ENCODE results near the gene TMEM266.

Gene TMEM266

DNA sequence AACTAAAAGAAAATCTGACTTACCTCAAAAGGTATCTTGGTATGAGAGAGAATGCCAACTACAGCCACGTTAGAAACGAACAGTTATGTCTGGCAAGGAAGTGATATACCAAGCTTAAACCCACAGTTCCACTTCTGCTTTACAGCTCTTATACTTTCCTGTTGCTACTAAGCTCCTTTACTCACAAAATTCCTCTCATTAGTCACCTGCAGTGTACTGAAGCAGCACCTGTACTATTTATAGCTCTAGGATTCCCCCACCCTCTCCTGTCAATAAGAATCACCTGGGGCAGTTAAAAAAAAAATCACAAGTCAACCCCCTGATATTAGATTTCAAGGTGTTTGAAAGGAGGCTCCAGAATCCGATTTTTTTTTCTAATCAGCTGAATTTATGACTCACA lies 2.9 kb upstream of the TMEM266 start:
- no peak overlapping the region for H3K27ac ChIP-seq (ENCODE audit: low read length)
- peaks cover 13 to 22% of the 10 kb centered on the region in 2 donors for H3K4me1 ChIP-seq (ENCODE audit: control insufficient read depth in 1 of 2, insufficient read depth in 2 of 2, low read length in 2 of 2)
- H3K4me3 ChIP-seq (ENCODE audit: low read depth in 1 of 2, low read length in 2 of 2): peak overlapping the region in 1 of 2 donors; percentile 23
- H3K9me3 ChIP-seq (ENCODE audit: control insufficient read depth in 1 of 2, low read length in 2 of 2): no peaks in the 10 kb centered on the region
- H3K36me3 ChIP-seq (ENCODE audit: control insufficient read depth in 1 of 2, insufficient read depth in 2 of 2, low read length in 2 of 2): no peaks in the 10 kb centered on the region
- H3K27me3 ChIP-seq (ENCODE audit: low read depth, low read length): peaks cover 14% of the 10 kb centered on the region

DNA sequence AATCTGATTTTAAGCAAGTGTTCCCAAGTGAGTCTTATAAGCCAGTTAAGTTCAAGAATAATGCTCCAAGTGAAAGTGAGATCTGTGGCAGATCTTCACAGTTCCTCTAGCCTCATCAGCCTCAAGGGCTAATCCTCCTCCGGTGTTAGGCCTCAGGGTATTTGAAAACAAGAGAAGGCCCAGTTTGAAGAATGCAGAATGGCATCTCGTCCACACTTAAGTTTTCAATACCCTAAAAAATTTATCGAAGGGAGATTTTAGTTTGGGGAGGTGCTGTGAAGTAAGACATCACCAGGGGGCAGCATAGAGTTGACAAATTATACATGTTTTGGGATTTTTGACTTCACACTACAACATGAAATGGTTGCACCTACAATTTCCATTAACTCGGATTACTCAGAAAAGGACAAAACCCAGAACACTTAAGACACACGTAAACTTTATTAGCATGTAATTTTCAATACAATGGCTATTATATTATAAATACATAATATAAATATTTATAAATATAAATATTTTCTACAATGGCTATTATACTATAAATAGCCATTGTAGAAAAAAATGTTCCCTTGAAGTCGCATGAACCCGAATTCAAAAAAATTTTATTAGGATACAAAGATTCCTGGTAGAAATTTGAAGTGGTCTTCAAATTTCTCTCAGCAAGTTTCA lies 2.3 kb upstream of the TMEM266 start:
- Histone ChIP-seq H3K27ac (ENCODE audit: low read length) (no peak overlapping the region), H3K4me3 (ENCODE audit: low read depth in 1 of 2, low read length in 2 of 2) (peak overlapping the region in 1 of 2 donors; percentile 23), H3K9me3 (ENCODE audit: control insufficient read depth in 1 of 2, low read length in 2 of 2) (no peaks in the 10 kb centered on the region), H3K4me1 (ENCODE audit: control insufficient read depth in 1 of 2, insufficient read depth in 2 of 2, low read length in 2 of 2) (peaks cover 13 to 22% of the 10 kb centered on the region in 2 donors), H3K36me3 (ENCODE audit: control insufficient read depth in 1 of 2, insufficient read depth in 2 of 2, low read length in 2 of 2) (no peaks in the 10 kb centered on the region), H3K27me3 (ENCODE audit: low read depth, low read length) (peaks cover 14% of the 10 kb centered on the region)

DNA sequence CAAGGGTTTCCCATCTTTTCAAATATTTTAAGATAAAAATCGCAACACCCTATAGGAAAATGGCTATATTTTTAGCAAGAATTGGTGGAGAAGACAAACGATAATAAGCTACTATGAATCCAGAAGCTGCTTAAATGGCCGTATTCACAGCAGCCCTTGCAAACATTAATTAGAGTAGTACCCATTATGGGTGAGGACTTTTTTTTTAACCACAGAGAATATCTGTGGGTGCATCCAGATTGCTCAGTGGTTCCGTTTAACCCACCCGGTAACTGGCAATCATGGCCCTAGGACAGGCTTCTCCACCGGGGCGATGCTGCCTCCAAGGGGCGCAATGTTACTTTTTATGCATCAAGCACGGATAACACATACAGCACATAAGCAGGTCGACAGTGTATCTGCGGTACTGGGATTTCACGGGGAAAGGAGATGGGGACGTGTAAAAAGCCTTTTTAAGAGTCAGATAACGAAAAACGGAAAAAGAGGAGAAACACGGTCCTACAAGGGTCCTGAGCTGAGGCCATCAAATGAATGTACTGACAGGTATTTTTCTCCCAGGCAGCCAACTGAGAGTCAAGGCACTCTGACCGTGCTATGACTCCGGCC lies 968 bp upstream of the TMEM266 start:
- Histone ChIP-seq H3K4me1 (ENCODE audit: control insufficient read depth in 1 of 2, insufficient read depth in 2 of 2, low read length in 2 of 2) (peaks cover 13 to 22% of the 10 kb centered on the region in 2 donors), H3K27me3 (ENCODE audit: low read depth, low read length) (peaks cover 14% of the 10 kb centered on the region), H3K9me3 (ENCODE audit: control insufficient read depth in 1 of 2, low read length in 2 of 2) (no peaks in the 10 kb centered on the region), H3K4me3 (ENCODE audit: low read depth in 1 of 2, low read length in 2 of 2) (peak overlapping the region; percentile 61 to 69), H3K27ac (ENCODE audit: low read length) (no peak overlapping the region), H3K36me3 (ENCODE audit: control insufficient read depth in 1 of 2, insufficient read depth in 2 of 2, low read length in 2 of 2) (no peaks in the 10 kb centered on the region)

DNA sequence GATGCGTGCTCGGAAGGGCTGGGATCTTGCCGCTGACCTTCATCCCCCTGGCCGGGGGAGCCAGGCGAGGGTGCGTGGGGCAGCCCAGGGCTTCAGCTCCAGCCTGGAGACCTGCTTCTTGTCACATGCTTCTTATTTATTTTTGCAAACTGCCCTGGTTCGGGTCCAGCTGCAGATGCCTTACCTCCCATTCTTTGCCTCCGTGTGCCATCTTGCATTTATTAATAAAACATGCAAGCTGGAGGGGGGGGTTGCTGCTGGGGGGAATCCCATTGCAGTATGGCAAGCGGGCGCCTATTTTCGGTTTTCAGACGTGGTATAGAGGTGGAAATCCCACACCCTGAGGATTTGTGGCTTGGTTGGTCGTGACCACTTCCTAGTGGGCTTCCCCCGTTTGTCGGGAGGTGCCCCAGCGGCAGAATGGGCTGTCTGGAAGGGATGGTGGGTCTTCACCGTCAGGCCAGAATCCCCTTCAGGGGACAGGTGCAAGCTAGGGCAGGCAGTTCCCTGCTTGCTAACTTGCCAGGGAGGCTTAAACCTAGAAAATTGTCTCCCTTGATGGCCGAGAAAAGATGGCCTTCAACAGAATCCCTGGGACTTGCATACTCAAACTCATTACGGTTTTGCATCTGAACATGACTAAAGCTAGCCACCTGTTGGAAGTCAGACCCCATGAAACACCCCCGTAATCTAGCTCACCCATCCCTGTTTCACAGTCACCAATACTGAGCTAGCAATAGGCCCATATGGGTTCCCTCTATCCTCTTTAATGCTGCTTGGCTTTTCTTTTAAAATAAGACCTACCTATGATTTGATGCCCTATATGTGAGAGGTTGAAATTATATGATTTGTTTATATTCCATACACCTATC lies 569 bp downstream of the TMEM266 start:
- Histone ChIP-seq H3K36me3 (ENCODE audit: control insufficient read depth in 1 of 2, insufficient read depth in 2 of 2, low read length in 2 of 2) (no peaks in the 10 kb centered on the region), H3K4me3 (ENCODE audit: low read depth in 1 of 2, low read length in 2 of 2) (peak overlapping the region; percentile 51 to 75), H3K9me3 (ENCODE audit: control insufficient read depth in 1 of 2, low read length in 2 of 2) (no peaks in the 10 kb centered on the region), H3K27me3 (ENCODE audit: low read depth, low read length) (peaks cover 14% of the 10 kb centered on the region), H3K4me1 (ENCODE audit: control insufficient read depth in 1 of 2, insufficient read depth in 2 of 2, low read length in 2 of 2) (peaks cover 13 to 22% of the 10 kb centered on the region in 2 donors), H3K27ac (ENCODE audit: low read length) (no peak overlapping the region)

DNA sequence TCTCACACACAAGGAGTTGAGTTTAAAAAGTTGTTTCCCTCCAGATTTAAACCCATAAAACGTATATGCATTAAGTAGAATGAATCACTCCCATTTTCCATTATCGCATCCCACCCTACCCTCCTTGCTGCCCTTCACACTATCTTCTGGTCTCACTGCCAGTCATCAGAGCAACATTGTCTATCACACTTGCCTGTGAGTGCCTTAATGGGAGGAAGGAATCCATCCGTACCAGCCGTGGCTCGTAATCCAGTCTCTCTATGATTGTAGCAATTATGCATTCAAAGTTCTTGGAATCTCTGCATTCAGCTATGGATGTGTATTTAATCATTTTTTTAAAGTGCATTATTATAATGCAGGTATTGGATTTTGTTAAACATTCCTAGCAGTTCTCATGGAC lies 1.9 kb downstream of the TMEM266 start:
- Histone ChIP-seq H3K27me3 (ENCODE audit: low read depth, low read length) (peaks cover 14% of the 10 kb centered on the region), H3K4me3 (ENCODE audit: low read depth in 1 of 2, low read length in 2 of 2) (no peak overlapping the region), H3K27ac (ENCODE audit: low read length) (no peak overlapping the region), H3K4me1 (ENCODE audit: control insufficient read depth in 1 of 2, insufficient read depth in 2 of 2, low read length in 2 of 2) (peaks cover 11 to 21% of the 10 kb centered on the region in 2 donors), H3K36me3 (ENCODE audit: control insufficient read depth in 1 of 2, insufficient read depth in 2 of 2, low read length in 2 of 2) (no peaks in the 10 kb centered on the region), H3K9me3 (ENCODE audit: control insufficient read depth in 1 of 2, low read length in 2 of 2) (no peaks in the 10 kb centered on the region)

DNA sequence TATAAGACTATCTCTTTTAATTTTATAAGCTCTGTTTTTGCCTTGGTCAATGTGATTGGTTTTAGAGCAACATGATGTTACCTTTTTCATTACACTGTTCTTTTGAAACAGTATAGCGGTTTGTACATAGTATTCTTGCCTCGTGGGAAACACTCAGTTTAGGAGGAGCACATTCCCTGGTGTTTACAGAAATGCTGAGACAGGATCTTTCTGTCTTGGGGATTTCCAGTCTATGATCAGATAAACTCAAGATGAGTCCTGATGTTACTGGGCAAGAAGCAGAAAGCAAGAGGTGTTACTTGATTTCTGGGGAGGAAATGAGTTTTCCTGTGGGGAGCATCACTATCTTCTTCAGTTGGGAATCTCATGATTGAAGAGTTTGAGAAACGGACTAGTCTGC lies 2.5 kb downstream of the TMEM266 start:
- Histone ChIP-seq H3K27ac (ENCODE audit: low read length) (no peak overlapping the region), H3K4me1 (ENCODE audit: control insufficient read depth in 1 of 2, insufficient read depth in 2 of 2, low read length in 2 of 2) (peaks cover 5 to 15% of the 10 kb centered on the region in 2 donors), H3K4me3 (ENCODE audit: low read depth in 1 of 2, low read length in 2 of 2) (no peak overlapping the region), H3K36me3 (ENCODE audit: control insufficient read depth in 1 of 2, insufficient read depth in 2 of 2, low read length in 2 of 2) (no peaks in the 10 kb centered on the region), H3K9me3 (ENCODE audit: control insufficient read depth in 1 of 2, low read length in 2 of 2) (no peaks in the 10 kb centered on the region), H3K27me3 (ENCODE audit: low read depth, low read length) (peaks cover 14% of the 10 kb centered on the region)

DNA sequence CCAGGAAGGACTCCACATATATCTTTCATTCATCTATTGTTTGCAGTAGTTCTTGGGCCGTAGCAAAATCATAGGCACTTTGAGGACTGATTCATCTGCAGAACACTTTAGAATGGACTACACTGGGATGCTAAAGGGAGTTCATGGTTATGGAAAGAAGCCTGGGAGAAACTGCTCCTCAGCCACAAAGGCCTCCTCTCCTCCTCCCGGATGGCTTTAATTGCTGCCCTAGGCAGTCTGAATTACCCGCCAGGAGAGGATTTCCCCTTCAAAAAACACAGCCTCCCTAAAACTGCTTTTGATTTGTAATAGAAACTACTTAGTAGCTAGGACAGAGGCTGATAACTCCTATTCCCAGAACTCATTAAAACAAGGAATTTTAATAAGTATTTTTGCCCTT lies 4.6 kb downstream of the TMEM266 start:
- H3K4me3 ChIP-seq (ENCODE audit: low read depth in 1 of 2, low read length in 2 of 2): no peak overlapping the region
- peaks cover 4% of the 10 kb centered on the region for H3K27me3 ChIP-seq (ENCODE audit: low read depth, low read length)
- no peaks in the 10 kb centered on the region for H3K9me3 ChIP-seq (ENCODE audit: control insufficient read depth in 1 of 2, low read length in 2 of 2)
- H3K36me3 ChIP-seq (ENCODE audit: control insufficient read depth in 1 of 2, insufficient read depth in 2 of 2, low read length in 2 of 2): no peaks in the 10 kb centered on the region
- peaks cover 0 to 7% of the 10 kb centered on the region in 2 donors for H3K4me1 ChIP-seq (ENCODE audit: control insufficient read depth in 1 of 2, insufficient read depth in 2 of 2, low read length in 2 of 2)
- no peak overlapping the region for H3K27ac ChIP-seq (ENCODE audit: low read length)

DNA sequence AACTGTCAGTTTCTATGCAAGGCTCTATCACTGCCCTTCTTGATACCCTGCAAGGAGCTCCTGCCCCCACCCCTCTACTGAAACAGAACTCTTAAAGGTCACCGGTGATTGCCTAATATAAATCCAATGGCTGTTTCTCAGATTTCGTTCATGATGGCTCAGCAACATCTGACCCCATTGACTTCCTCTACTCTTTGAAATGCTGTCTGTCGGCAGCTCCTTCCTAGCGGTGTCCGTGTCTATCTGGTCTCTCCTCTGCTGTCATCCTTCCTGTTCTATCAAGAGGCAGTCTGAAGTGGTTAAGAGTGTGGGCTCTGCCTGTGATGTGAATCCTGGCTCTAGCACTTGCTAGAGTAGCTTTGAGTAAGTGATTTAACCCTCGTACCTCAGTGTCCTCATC lies 5.5 kb downstream of the TMEM266 start:
- no peak overlapping the region for H3K4me3 ChIP-seq (ENCODE audit: low read depth in 1 of 2, low read length in 2 of 2)
- H3K27me3 ChIP-seq (ENCODE audit: low read depth, low read length): peaks cover 4% of the 10 kb centered on the region
- H3K36me3 ChIP-seq (ENCODE audit: control insufficient read depth in 1 of 2, insufficient read depth in 2 of 2, low read length in 2 of 2): no peaks in the 10 kb centered on the region
- H3K9me3 ChIP-seq (ENCODE audit: control insufficient read depth in 1 of 2, low read length in 2 of 2): no peaks in the 10 kb centered on the region
- H3K27ac ChIP-seq (ENCODE audit: low read length): no peak overlapping the region
- H3K4me1 ChIP-seq (ENCODE audit: control insufficient read depth in 1 of 2, insufficient read depth in 2 of 2, low read length in 2 of 2): peaks cover 0 to 3% of the 10 kb centered on the region in 2 donors

DNA sequence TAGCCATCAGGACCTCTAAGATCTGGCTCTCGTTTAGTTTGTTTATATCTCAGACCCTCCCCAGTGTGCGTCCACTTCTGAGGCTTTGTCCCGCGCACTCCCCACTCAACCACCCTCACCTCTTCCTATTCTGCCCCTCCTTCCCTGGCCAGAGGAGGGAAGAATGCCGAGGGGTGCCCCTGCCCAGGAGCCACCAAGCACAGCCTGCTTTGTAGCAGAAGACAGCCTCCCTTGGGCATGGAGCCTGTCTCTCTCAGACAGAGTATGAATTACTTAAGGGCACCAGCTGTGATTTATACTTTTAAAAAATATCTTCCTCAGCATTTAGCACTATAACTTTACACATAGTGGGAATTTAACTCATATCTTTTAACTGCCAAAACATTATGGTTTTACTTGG lies 6.0 kb downstream of the TMEM266 start:
- Histone ChIP-seq H3K9me3 (ENCODE audit: control insufficient read depth in 1 of 2, low read length in 2 of 2) (no peaks in the 10 kb centered on the region), H3K36me3 (ENCODE audit: control insufficient read depth in 1 of 2, insufficient read depth in 2 of 2, low read length in 2 of 2) (no peaks in the 10 kb centered on the region), H3K27me3 (ENCODE audit: low read depth, low read length) (peaks cover 4% of the 10 kb centered on the region), H3K27ac (ENCODE audit: low read length) (no peak overlapping the region), H3K4me3 (ENCODE audit: low read depth in 1 of 2, low read length in 2 of 2) (no peak overlapping the region), H3K4me1 (ENCODE audit: control insufficient read depth in 1 of 2, insufficient read depth in 2 of 2, low read length in 2 of 2) (no peaks in the 10 kb centered on the region)

DNA sequence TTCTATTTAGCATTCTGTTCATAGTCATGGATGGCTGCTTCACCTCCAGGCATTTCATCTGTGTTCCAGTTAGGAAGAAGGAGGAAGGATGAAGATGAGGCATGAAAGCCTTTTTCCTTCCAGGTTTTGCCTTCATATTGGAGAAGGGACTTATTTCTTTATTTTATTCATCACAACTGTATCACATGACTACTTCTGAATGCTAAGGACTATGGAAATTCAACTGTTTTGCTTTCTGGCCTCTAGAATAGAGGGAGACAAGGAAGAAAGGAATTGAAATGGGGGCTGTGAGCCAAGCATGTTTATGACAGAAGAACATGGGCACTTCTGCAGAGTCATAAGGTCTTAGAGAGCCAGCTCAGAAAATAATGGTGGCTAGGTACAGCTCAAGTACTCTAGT lies 10.4 kb downstream of the TMEM266 start:
- Histone ChIP-seq H3K27ac (ENCODE audit: low read length) (no peak overlapping the region), H3K9me3 (ENCODE audit: control insufficient read depth in 1 of 2, low read length in 2 of 2) (no peaks in the 10 kb centered on the region), H3K4me1 (ENCODE audit: control insufficient read depth in 1 of 2, insufficient read depth in 2 of 2, low read length in 2 of 2) (no peaks in the 10 kb centered on the region), H3K27me3 (ENCODE audit: low read depth, low read length) (no peaks in the 10 kb centered on the region), H3K36me3 (ENCODE audit: control insufficient read depth in 1 of 2, insufficient read depth in 2 of 2, low read length in 2 of 2) (no peaks in the 10 kb centered on the region), H3K4me3 (ENCODE audit: low read depth in 1 of 2, low read length in 2 of 2) (no peak overlapping the region)

DNA sequence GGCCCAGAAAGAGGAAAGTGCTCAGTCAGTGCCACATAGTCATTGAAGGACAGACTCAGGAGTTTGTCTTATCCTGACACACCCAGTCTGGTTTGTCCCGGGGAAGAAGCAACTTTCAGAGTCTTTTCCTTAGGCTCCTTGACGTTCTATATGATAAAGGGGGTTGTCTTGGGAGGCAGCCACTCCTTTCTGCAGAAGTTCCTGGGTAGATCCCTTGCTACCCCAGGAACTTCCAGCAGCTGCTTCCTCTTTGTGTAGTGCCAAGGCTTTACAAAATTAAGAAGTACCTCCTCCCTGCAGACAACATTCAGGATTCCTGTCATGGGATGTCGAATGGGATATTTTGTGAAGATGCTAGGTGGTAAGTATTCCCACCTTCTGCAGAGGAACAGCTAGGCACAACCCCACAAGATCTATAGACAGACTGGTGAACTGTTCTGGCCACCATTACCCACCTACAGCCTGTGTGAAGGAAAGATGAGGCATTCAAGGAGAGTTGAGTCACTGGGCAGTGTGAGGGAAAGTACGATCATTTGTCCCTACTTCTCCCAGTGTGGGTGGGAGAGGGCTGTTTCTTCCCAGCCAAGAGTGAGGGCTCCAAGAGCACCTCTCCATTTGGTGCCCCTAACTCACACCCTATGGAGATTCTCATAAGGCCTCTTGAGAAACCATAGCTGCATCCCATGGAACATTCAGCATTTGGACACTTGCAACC lies 11.3 kb downstream of the TMEM266 start:
- Histone ChIP-seq H3K27ac (ENCODE audit: low read length) (no peak overlapping the region), H3K9me3 (ENCODE audit: control insufficient read depth in 1 of 2, low read length in 2 of 2) (no peaks in the 10 kb centered on the region), H3K36me3 (ENCODE audit: control insufficient read depth in 1 of 2, insufficient read depth in 2 of 2, low read length in 2 of 2) (no peaks in the 10 kb centered on the region), H3K4me3 (ENCODE audit: low read depth in 1 of 2, low read length in 2 of 2) (no peak overlapping the region), H3K27me3 (ENCODE audit: low read depth, low read length) (no peaks in the 10 kb centered on the region), H3K4me1 (ENCODE audit: control insufficient read depth in 1 of 2, insufficient read depth in 2 of 2, low read length in 2 of 2) (no peaks in the 10 kb centered on the region)

Measured in muscle layer of duodenum (tissue), 2 donors.